ENCODE data around the gene GGCT.
"Not testable (repeated sequence)": the region's sequence is repeated elsewhere in the genome, so short reads cannot be mapped to it uniquely, and the experiment has no call there.

The GGCT gene

DNA sequence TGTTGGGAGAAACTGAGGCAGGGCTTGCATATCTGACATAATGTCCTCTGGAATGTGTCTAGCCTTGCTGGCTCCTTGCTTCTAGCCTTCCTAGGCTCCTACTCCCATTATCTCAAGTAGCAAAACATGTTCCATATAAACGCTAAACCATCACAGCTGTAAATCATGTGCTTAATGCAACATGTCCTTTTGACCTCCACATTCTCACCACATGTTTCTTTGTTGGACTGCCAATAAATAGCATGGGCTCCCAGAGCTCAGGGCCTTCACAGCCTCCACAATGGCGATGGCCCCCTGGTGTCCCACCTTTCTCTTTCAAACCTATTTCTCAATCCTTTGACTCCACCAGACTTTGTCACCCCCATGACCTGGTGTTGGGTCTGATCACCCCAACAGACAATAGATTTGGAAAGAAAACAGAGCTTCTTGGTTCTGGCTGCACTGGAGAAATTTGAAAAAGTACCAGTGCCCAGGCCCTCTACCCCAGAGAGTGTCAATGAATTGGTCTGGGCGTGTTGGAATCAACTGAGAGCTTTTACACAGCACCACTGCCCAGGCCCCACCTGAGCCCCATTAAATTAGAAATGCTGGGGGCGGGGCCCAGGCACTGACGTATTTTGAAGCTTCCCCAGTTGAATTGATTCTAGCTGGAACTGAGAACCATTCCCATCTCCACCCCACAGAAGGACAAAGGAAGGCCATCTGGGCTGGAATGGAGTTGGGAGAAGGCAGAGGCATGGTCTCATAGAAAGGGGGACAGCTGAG, 41.3 kb upstream of the GGCT start:
- no peak for TF ChIP-seq CTCF (IDR thresholded peaks at IDR 0.05; ENCODE audit: low read depth, low read length)
- H3K4me3 ChIP-seq (ENCODE audit: low read depth, low read length): no peak overlapping the region

- no peak for TF ChIP-seq CTCF (IDR thresholded peaks at IDR 0.05; ENCODE audit: low read depth, low read length)
- H3K4me3 ChIP-seq (ENCODE audit: low read depth, low read length): no peak overlapping the region
Measured at GRCh38 chr7:30543813-30544525, 39.3 kb upstream of the GGCT start.

DNA sequence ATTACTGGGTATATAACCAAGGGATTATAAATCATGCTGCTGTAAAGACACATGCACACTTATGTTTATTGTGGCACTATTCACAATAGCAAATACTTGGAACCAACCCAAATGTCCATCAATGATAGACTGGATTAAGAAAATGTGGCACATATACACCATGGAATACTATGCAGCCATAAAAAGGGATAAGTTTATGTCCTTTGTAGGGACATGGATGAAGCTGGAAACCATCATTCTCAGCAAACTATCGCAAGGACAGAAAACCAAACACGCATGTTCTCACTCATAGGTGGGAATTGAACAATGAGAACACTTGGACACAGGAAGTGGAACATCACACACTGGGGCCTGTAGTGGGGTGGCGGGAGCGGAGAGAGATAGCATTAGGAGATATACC, 38.5 kb upstream of the GGCT start:
- not testable (repeated sequence) for H3K4me3 ChIP-seq (ENCODE audit: low read depth, low read length)

GRCh38 chr7:30533886-30534285, 29.3 kb upstream of the GGCT start:
- no peak for TF ChIP-seq CTCF (IDR thresholded peaks at IDR 0.05; ENCODE audit: low read depth, low read length)
- no peak overlapping the region for H3K4me3 ChIP-seq (ENCODE audit: low read depth, low read length)

DNA sequence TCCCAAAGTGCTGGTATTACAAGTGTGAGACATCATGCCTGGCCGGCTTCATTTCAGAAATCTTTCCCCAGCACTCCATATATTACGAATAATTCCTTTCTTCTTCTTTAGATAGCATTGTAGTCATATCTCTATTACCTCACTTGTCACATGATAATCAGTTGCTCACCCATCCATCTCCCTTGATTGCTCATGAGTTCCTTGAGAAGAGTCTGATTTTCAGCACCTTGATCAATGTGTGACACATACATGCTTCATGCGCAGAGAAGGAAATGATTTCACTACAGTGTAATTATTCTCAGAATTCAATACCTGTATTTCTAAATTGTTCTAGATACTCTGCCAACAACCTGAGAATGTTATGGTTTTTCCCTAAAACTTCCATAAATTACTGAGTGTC, 26.7 kb upstream of the GGCT start:
- no peak overlapping the region for H3K4me3 ChIP-seq (ENCODE audit: low read depth, low read length)
- TF ChIP-seq CTCF (IDR thresholded peaks at IDR 0.05; ENCODE audit: low read depth, low read length): no peak

DNA sequence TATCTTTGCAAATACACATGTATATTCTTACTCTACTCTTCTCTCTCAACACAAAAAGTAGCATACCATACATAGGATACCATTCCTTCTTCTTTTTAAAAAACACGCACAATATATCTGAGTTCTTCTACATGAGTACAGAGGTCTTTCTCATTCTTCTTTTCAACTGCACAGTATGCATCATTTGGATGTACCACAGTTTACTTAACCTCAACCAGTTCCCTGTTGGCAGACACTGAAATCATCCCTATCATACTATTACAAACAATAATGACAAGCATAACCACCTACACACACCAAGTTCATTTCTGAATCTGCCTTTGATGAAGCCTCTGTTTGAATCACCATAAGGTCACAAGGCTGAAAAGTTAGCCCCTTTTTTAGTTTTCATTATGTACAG, 25.7 kb upstream of the GGCT start:
- no peak for TF ChIP-seq CTCF (IDR thresholded peaks at IDR 0.05; ENCODE audit: low read depth, low read length)
- no peak overlapping the region for H3K4me3 ChIP-seq (ENCODE audit: low read depth, low read length)

GRCh38 chr7:30528779-30529178, 24.1 kb upstream of the GGCT start:
- H3K4me3 ChIP-seq (ENCODE audit: low read depth, low read length): no peak overlapping the region
- no peak for TF ChIP-seq CTCF (IDR thresholded peaks at IDR 0.05; ENCODE audit: low read depth, low read length)

GRCh38 chr7:30527297-30527696, 22.7 kb upstream of the GGCT start:
- not testable (repeated sequence) for H3K4me3 ChIP-seq (ENCODE audit: low read depth, low read length)

All from WI38 (cell line).